GM21367 (cell line): ENCODE data around the gene GGN.
"Not testable (repeated sequence)": the region's sequence is repeated elsewhere in the genome, so short reads cannot be mapped to it uniquely, and the experiment has no call there.

ENCODE experiments used
- ATAC-seq: cut with Tn5 transposase; IDR thresholded peaks from one replicate; pipeline ENCODE4 v1.9.1; 2021; ENCODE audit not compliant: unreplicated experiment

The GGN gene

GRCh38 chr19:38387550-38388348 is at the start of gene GGN:
Gene GGN, minus strand, starts transcription at chr19:38388034. Its CDS starts 773 bp downstream, at chr19:38387261.
- ATAC-seq = no peak

- no peak for ATAC-seq
These were observed 49.5 kb upstream of the GGN start for GRCh38 chr19:38437295-38437694.

- ATAC-seq = no peak
These were observed 46.8 kb upstream of the GGN start for GRCh38 chr19:38434549-38435051.

- no peak for ATAC-seq
These were observed 45.5 kb upstream of the GGN start, which contains the start of gene RYR1 for GRCh38 chr19:38433268-38433733. Gene RYR1, plus strand, starts transcription at chr19:38433691. Its CDS starts 139 bp downstream, at chr19:38433830.

- no peak for ATAC-seq
These were observed 43.1 kb upstream of the GGN start for GRCh38 chr19:38430931-38431330.

GRCh38 chr19:38429811-38430156 is 42.0 kb upstream of the GGN start:
- ATAC-seq = no peak

GRCh38 chr19:38429055-38429810 is 41.4 kb upstream of the GGN start:
- ATAC-seq = no peak

- ATAC-seq = not testable (repeated sequence)
These were observed 39.3 kb upstream of the GGN start for GRCh38 chr19:38427035-38427677.

- ATAC-seq = no peak
These were observed 38.1 kb upstream of the GGN start, which contains the start of gene RASGRP4 for GRCh38 chr19:38425810-38426466. Gene RASGRP4, minus strand, starts transcription at chr19:38426219. Its CDS starts 128 bp downstream, at chr19:38426091.

GRCh38 chr19:38425222-38425809 is 37.5 kb upstream of the GGN start:
- no peak for ATAC-seq

- ATAC-seq = no peak
These were observed 36.4 kb upstream of the GGN start for GRCh38 chr19:38424272-38424671.

- ATAC-seq = no peak
These were observed 34.6 kb upstream of the GGN start for GRCh38 chr19:38422438-38422837.

- ATAC-seq = no peak
These were observed 34.0 kb upstream of the GGN start for GRCh38 chr19:38421856-38422255.

GRCh38 chr19:38420935-38421334 is 33.1 kb upstream of the GGN start:
- no peak for ATAC-seq

- ATAC-seq = no peak
These were observed 30.0 kb upstream of the GGN start for GRCh38 chr19:38417544-38418506.

- ATAC-seq = no peak
These were observed 29.3 kb upstream of the GGN start for GRCh38 chr19:38417146-38417543.

- ATAC-seq = no peak
These were observed 25.6 kb upstream of the GGN start for GRCh38 chr19:38413416-38413815.

- no peak for ATAC-seq
These were observed 25.1 kb upstream of the GGN start for GRCh38 chr19:38412961-38413360.

- no peak for ATAC-seq
These were observed 24.7 kb upstream of the GGN start for GRCh38 chr19:38412491-38412890.
